ENCODE results near the gene TOX2. TPM values are rescaled to one million over a fixed set of nuclear protein-coding genes. Genes with fewer than 3 reads are reported as not detected.

Gene TOX2
- total RNA-seq, 2 donors from 2014 or later = 8.8 to 52.8 TPM

- Histone ChIP-seq H3K4me1 (replicated peaks) (no peaks in the 10 kb centered on the region), H3K4me3 (no peak overlapping the region), H3K9me3 (no peaks in the 10 kb centered on the region), H3K27me3 (replicated peaks; ENCODE audit: insufficient read depth) (no peaks in the 10 kb centered on the region), H3K36me3 (no peaks in the 10 kb centered on the region), H3K27ac (no peak overlapping the region)
- DNase-seq (ENCODE audit: low spot score) = no peak
- intact Hi-C loops (cut with DNase I) = no loop called here
- TF ChIP-seq POLR2AphosphoS5 (IDR thresholded peaks at IDR 0.05) (no peak), POLR2A (IDR thresholded peaks at IDR 0.05) (no peak), CTCF (IDR thresholded peaks at IDR 0.05) (no peak)
- WGBS = 40% methylated on average over 4 of the region's 4 CpGs
Measured at GRCh38 chr20:43894491-43894890, 20.2 kb upstream of the TOX2 start.

GRCh38 chr20:43895235-43895634 lies 19.4 kb upstream of the TOX2 start:
- intact Hi-C loops (cut with DNase I) = no loop called here
- 85% methylated on average over 4 of the region's 4 CpGs for WGBS
- Histone ChIP-seq H3K36me3 (no peaks in the 10 kb centered on the region), H3K9me3 (no peaks in the 10 kb centered on the region), H3K27me3 (replicated peaks; ENCODE audit: insufficient read depth) (no peaks in the 10 kb centered on the region), H3K27ac (no peak overlapping the region), H3K4me3 (no peak overlapping the region), H3K4me1 (replicated peaks) (no peaks in the 10 kb centered on the region)
- DNase-seq (ENCODE audit: low spot score) = no peak
- TF ChIP-seq POLR2A (IDR thresholded peaks at IDR 0.05) (no peak), POLR2AphosphoS5 (IDR thresholded peaks at IDR 0.05) (no peak), CTCF (IDR thresholded peaks at IDR 0.05) (no peak)

- intact Hi-C loops (cut with DNase I) = no loop called here
- no peaks in the 10 kb centered on the region for H3K27me3 ChIP-seq (replicated peaks; ENCODE audit: insufficient read depth)
- no peaks in the 10 kb centered on the region for H3K4me1 ChIP-seq (replicated peaks)
- WGBS = 73% methylated on average over 10 of the region's 10 CpGs
- DNase-seq (ENCODE audit: low spot score) = no peak
- no peaks in the 10 kb centered on the region for H3K9me3 ChIP-seq
- no peak overlapping the region for H3K27ac ChIP-seq
- TF ChIP-seq POLR2AphosphoS5 (IDR thresholded peaks at IDR 0.05) = no peak
- no peak overlapping the region for H3K4me3 ChIP-seq
- no peaks in the 10 kb centered on the region for H3K36me3 ChIP-seq
Measured at GRCh38 chr20:43899274-43900120, 15.2 kb upstream of the TOX2 start.

GRCh38 chr20:43900121-43900466 lies 14.6 kb upstream of the TOX2 start:
- intact Hi-C loops (cut with DNase I) = no loop called here
- Histone ChIP-seq H3K27ac (no peak overlapping the region), H3K27me3 (replicated peaks; ENCODE audit: insufficient read depth) (no peaks in the 10 kb centered on the region), H3K4me3 (no peak overlapping the region), H3K4me1 (replicated peaks) (no peaks in the 10 kb centered on the region), H3K9me3 (no peaks in the 10 kb centered on the region), H3K36me3 (no peaks in the 10 kb centered on the region)
- no peak for DNase-seq (ENCODE audit: low spot score)
- WGBS = 29% methylated on average over 5 of the region's 5 CpGs
- no peak for TF ChIP-seq POLR2A (IDR thresholded peaks at IDR 0.05)
- TF ChIP-seq CTCF (IDR thresholded peaks at IDR 0.05) = no peak
- no peak for TF ChIP-seq POLR2AphosphoS5 (IDR thresholded peaks at IDR 0.05)

GRCh38 chr20:43900496-43900895 lies 14.2 kb upstream of the TOX2 start:
- H3K9me3 ChIP-seq = no peaks in the 10 kb centered on the region
- no peaks in the 10 kb centered on the region for H3K27me3 ChIP-seq (replicated peaks; ENCODE audit: insufficient read depth)
- TF ChIP-seq POLR2A (IDR thresholded peaks at IDR 0.05) (no peak), POLR2AphosphoS5 (IDR thresholded peaks at IDR 0.05) (no peak), CTCF (IDR thresholded peaks at IDR 0.05) (no peak)
- H3K4me3 ChIP-seq = no peak overlapping the region
- DNase-seq (ENCODE audit: low spot score) = no peak
- no peak overlapping the region for H3K27ac ChIP-seq
- H3K36me3 ChIP-seq = no peaks in the 10 kb centered on the region
- WGBS = 25% methylated on average over 4 of the region's 4 CpGs
- no peaks in the 10 kb centered on the region for H3K4me1 ChIP-seq (replicated peaks)
- intact Hi-C loops (cut with DNase I) = no loop called here

Data from prostate gland (tissue), 2 donors.